Duodenal mucosa (tissue), 2 donors: Measurements from ENCODE around the gene DHCR24.
"Not testable (repeated sequence)": the region's sequence is repeated elsewhere in the genome, so short reads cannot be mapped to it uniquely, and the experiment has no call there.

Source experiments
- H3K27ac ChIP-seq: one replicate; pipeline ENCODE4 v1.7.0; 2013; ENCODE audit warnings: low read depth, low read length
- H3K27me3 ChIP-seq, 2 donors: one replicate each; pipeline ENCODE4 v1.7.0; 2013; ENCODE audit warnings: low read length in 2 of 2, control low read depth in 1 of 2; ENCODE audit not compliant: insufficient read depth in 2 of 2, control insufficient read depth in 1 of 2
- H3K36me3 ChIP-seq, 2 donors: one replicate each; pipeline ENCODE4 v1.7.0; 2013; ENCODE audit warnings: low read length in 2 of 2, control low read depth in 1 of 2; ENCODE audit not compliant: insufficient read depth in 2 of 2, control insufficient read depth in 1 of 2
- H3K4me1 ChIP-seq, 2 donors: one replicate each; pipeline ENCODE4 v1.7.0; 2013; ENCODE audit warnings: low read length in 2 of 2, control low read depth in 1 of 2; ENCODE audit not compliant: insufficient read depth in 2 of 2, control insufficient read depth in 1 of 2
- H3K4me3 ChIP-seq, 2 donors: one replicate each; pipeline ENCODE4 v1.7.0; 2013; ENCODE audit warnings: low read length in 2 of 2, low read depth in 1 of 2
- H3K9ac ChIP-seq, 2 donors: one replicate each; pipeline ENCODE4 v1.7.0; 2013; ENCODE audit warnings: low read length in 2 of 2, low read depth in 1 of 2
- H3K9me3 ChIP-seq, 2 donors: one replicate each; pipeline ENCODE4 v1.7.0; 2013; ENCODE audit warnings: low read length in 2 of 2, control low read depth in 1 of 2; ENCODE audit not compliant: control insufficient read depth in 1 of 2

The DHCR24 gene

GRCh38 chr1:54886724-54887664, at the start of gene DHCR24:
TSS of gene DHCR24 (minus strand) at chr1:54887195. CDS start at chr1:54887119, 76 bp downstream.
- Histone ChIP-seq H3K27me3 (no peaks in the 10 kb centered on the region), H3K9ac (peak within 1 kb of the TSS; percentile 42 to 94), H3K4me1 (peaks cover 26 to 27% of the 10 kb centered on the region in 2 donors), H3K27ac (no peak within 1 kb of the TSS), H3K36me3 (peaks cover 0 to 16% of the 10 kb centered on the region in 2 donors), H3K9me3 (no peaks in the 10 kb centered on the region), H3K4me3 (peak within 1 kb of the TSS; percentile 84 to 93)

- no peak overlapping the region for H3K4me3 ChIP-seq
- no peaks in the 10 kb centered on the region for H3K4me1 ChIP-seq
- no peaks in the 10 kb centered on the region for H3K27me3 ChIP-seq
- H3K36me3 ChIP-seq, result no peaks in the 10 kb centered on the region
- no peaks in the 10 kb centered on the region for H3K9me3 ChIP-seq
- H3K27ac ChIP-seq, result no peak overlapping the region
- no peak overlapping the region for H3K9ac ChIP-seq
Measured at GRCh38 chr1:54936791-54937190, 49.8 kb upstream of the DHCR24 start.

GRCh38 chr1:54934869-54935268, 47.9 kb upstream of the DHCR24 start:
- no peaks in the 10 kb centered on the region for H3K36me3 ChIP-seq
- H3K4me3 ChIP-seq, result no peak overlapping the region
- H3K4me1 ChIP-seq, result no peaks in the 10 kb centered on the region
- H3K27ac ChIP-seq, result no peak overlapping the region
- no peak overlapping the region for H3K9ac ChIP-seq
- no peaks in the 10 kb centered on the region for H3K9me3 ChIP-seq
- no peaks in the 10 kb centered on the region for H3K27me3 ChIP-seq

- H3K9ac ChIP-seq, H3K27ac ChIP-seq, H3K27me3 ChIP-seq, H3K4me3 ChIP-seq, H3K4me1 ChIP-seq, H3K9me3 ChIP-seq, H3K36me3 ChIP-seq: not testable (repeated sequence)
Measured at GRCh38 chr1:54934081-54934480, 47.1 kb upstream of the DHCR24 start.

- no peaks in the 10 kb centered on the region for H3K4me1 ChIP-seq
- no peak overlapping the region for H3K9ac ChIP-seq
- no peak overlapping the region for H3K27ac ChIP-seq
- no peaks in the 10 kb centered on the region for H3K9me3 ChIP-seq
- no peaks in the 10 kb centered on the region for H3K27me3 ChIP-seq
- H3K36me3 ChIP-seq, result no peaks in the 10 kb centered on the region
- no peak overlapping the region for H3K4me3 ChIP-seq
Measured at GRCh38 chr1:54931275-54931840, 44.4 kb upstream of the DHCR24 start.

GRCh38 chr1:54929700-54930099, 42.7 kb upstream of the DHCR24 start:
- Histone ChIP-seq H3K36me3 (no peaks in the 10 kb centered on the region), H3K9ac (no peak overlapping the region), H3K27ac (no peak overlapping the region), H3K4me1 (no peaks in the 10 kb centered on the region), H3K4me3 (no peak overlapping the region), H3K27me3 (no peaks in the 10 kb centered on the region), H3K9me3 (no peaks in the 10 kb centered on the region)

- Histone ChIP-seq H3K9ac (no peak overlapping the region), H3K36me3 (no peaks in the 10 kb centered on the region), H3K4me3 (no peak overlapping the region), H3K27ac (no peak overlapping the region), H3K9me3 (no peaks in the 10 kb centered on the region), H3K27me3 (no peaks in the 10 kb centered on the region), H3K4me1 (no peaks in the 10 kb centered on the region)
Measured at GRCh38 chr1:54928327-54928726, 41.3 kb upstream of the DHCR24 start.

GRCh38 chr1:54927472-54928240, 40.7 kb upstream of the DHCR24 start:
- Histone ChIP-seq H3K9ac (no peak overlapping the region), H3K9me3 (no peaks in the 10 kb centered on the region), H3K4me1 (no peaks in the 10 kb centered on the region), H3K4me3 (no peak overlapping the region), H3K27ac (no peak overlapping the region), H3K36me3 (no peaks in the 10 kb centered on the region), H3K27me3 (no peaks in the 10 kb centered on the region)

GRCh38 chr1:54926970-54927369, 40.0 kb upstream of the DHCR24 start:
- Histone ChIP-seq H3K27me3 (no peaks in the 10 kb centered on the region), H3K9ac (no peak overlapping the region), H3K36me3 (no peaks in the 10 kb centered on the region), H3K4me3 (no peak overlapping the region), H3K9me3 (no peaks in the 10 kb centered on the region), H3K4me1 (no peaks in the 10 kb centered on the region), H3K27ac (no peak overlapping the region)

- H3K9me3 ChIP-seq, result no peaks in the 10 kb centered on the region
- no peaks in the 10 kb centered on the region for H3K36me3 ChIP-seq
- no peak overlapping the region for H3K27ac ChIP-seq
- no peaks in the 10 kb centered on the region for H3K4me1 ChIP-seq
- H3K9ac ChIP-seq, result no peak overlapping the region
- no peaks in the 10 kb centered on the region for H3K27me3 ChIP-seq
- no peak overlapping the region for H3K4me3 ChIP-seq
Measured at GRCh38 chr1:54922921-54923421, 36.0 kb upstream of the DHCR24 start.
